Dermis blood vessel endothelial cell (primary cell): ENCODE measurements around the gene BRSK1. TPM values are rescaled to one million over a fixed set of nuclear protein-coding genes. Genes with fewer than 3 reads are reported as not detected.

ENCODE experiments used
- DNase-seq: peaks from one replicate; pipeline ENCODE4 v3.0.0; 2010
- total RNA-seq: library from RNA; depleted of rRNA; stranded (reverse); fragments of >200 nt; gene quantifications from 2 replicates; pipeline ENCODE4 v1.2.3, GENCODE V29; 2014

The BRSK1 gene
- total RNA-seq, 1 donor from 2014 or later, result 2.2 TPM

- peak; percentile 58 for DNase-seq
Observed at GRCh38 chr19:55253842-55254624, 29.8 kb upstream of the BRSK1 start.

DNA sequence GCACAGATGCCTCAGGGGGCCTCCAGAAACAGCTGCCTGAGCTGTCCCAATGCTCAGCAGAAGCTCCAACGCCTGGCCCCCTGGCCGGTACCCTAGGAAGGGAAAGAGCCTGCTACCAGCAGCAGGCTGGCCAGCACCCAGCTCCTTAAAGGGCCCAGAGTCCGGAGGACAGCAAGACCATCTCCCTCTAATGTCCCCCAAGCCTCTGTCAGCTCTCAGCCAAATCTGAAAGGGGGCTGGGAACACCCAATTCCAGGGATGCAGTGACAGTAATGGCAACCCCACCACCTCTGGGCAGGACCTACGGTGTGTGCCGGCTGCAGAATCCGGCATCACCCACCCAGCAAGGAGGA lies 29.2 kb upstream of the BRSK1 start:
- no peak for DNase-seq

- DNase-seq, result peak; percentile 9
Observed at GRCh38 chr19:55255618-55256423, 28.0 kb upstream of the BRSK1 start.

- DNase-seq, result peak; percentile 11
Observed at GRCh38 chr19:55256562-55257460, 27.0 kb upstream of the BRSK1 start.

GRCh38 chr19:55257461-55258420 lies 26.1 kb upstream of the BRSK1 start:
- peak; percentile 36 for DNase-seq

GRCh38 chr19:55258476-55258827 lies 25.3 kb upstream of the BRSK1 start:
- no peak for DNase-seq

DNA sequence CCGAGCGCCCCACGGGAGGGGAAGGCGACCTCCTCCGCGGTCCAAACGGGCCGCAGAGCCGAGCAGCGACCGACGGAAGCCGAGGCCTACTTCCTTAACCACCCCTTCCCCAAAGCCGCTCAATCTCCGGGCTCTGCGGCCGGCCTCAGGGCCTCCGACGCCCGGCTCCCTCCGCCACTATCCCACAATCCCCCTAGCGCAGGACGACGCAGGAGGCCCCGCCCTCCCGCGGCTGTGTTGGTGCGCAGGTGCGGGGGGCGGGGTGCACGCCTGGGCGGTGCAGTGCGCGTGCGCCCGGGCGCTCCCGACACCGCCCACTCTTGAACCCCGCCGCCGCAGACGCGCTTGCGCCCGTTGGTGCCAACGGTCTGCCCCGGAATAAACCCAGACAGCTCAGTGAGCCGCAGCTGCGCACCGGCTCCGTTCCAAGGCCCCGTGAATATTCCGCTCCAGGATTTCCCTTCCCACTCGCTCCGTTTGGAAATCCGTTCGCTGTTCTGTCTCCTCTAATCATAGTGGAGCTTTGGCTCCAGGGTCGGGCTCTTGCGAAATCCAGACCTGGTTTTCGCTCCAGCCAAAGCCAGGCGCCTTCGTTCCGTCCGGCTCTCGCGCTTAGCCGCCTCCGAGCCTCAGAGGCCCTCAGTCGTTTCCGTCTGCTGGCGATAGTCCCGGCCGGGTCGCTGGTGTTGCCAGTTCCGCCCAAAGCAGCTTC lies 24.8 kb upstream of the BRSK1 start, which contains the start of gene PPP6R1:
Gene PPP6R1, minus strand, starts transcription at position 190 of the 712 bp plus-strand sequence. CDS start 11,914 bp downstream, outside the sequence.
- peak; percentile 100 for DNase-seq

DNA sequence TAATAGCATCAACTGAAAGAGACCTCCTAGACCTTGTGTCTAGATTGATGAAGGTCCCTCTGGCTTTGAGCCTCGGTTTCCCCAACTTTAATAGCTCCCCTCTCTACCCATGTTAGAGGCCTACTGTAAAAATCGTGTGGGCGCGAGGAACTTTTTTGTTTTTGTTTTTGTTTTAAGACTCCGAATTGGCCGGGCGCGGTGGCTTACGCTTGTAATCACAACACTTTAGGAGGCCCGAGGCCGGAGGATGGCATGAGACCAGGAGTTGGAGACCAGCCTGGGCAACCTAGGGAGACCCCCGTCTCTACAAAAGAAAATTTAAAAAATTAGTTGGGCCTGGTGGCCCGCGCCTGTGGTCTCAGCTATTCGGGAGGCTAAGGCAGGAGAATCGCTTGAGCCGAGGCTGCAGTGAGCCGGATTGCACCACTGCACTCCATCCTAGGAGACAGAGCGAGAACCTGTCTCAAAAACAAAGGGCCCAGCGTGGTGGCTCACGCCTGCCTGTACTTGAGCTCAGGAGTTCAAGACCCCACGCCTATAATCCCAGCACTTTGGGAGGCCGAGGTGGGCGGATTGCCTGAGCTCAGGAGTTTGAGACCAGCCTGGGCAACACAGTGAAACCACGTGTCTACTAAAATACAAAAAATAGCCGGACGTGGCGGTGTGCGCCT lies 24.1 kb upstream of the BRSK1 start:
- no peak for DNase-seq

DNA sequence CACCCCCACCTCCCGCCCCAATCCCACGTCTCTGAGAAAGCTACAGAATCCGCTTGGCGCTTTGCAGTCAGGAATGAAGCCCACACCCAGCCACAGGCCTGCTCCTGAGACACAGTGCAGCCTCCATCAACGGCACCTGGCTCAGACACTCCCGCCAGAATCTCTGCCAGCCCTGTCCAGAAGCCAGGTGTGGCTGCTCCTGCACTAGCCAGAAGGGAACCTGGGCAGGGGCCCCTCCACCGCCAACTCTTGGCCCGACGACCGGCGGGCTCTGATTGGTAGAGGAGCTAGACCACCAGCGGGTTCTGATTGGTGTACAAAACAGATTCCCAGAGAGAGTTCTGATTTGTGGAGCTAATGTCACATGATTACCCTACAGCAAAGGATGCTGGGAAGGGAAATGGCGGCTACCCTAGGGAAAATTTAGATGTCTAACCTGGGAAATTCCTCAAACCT lies 22.1 kb upstream of the BRSK1 start:
- no peak for DNase-seq

DNA sequence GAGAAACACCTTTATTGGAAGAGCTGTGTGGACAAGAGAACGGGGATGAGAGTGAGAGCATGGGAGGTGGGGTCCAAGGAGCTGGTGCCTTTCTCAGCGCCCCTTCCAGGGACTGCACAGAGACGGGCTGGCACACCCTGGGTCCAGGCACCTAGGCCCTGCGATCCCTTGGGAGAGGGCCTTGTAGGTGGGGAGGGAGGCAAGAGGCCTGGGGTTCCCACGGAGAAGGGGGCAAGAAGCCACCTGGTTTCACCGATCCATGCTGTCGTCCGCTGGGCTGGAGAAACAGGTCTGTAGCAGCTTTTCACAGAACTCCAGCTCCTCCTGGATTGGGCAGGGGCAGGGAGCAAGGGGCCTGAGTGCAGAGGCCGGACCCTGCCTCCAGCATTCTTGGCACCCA lies 21.4 kb upstream of the BRSK1 start:
- no peak for DNase-seq

- DNase-seq, result no peak
Observed at GRCh38 chr19:55264531-55264930, 19.3 kb upstream of the BRSK1 start.

- DNase-seq, result no peak
Observed at GRCh38 chr19:55265173-55265572, 18.6 kb upstream of the BRSK1 start.

DNA sequence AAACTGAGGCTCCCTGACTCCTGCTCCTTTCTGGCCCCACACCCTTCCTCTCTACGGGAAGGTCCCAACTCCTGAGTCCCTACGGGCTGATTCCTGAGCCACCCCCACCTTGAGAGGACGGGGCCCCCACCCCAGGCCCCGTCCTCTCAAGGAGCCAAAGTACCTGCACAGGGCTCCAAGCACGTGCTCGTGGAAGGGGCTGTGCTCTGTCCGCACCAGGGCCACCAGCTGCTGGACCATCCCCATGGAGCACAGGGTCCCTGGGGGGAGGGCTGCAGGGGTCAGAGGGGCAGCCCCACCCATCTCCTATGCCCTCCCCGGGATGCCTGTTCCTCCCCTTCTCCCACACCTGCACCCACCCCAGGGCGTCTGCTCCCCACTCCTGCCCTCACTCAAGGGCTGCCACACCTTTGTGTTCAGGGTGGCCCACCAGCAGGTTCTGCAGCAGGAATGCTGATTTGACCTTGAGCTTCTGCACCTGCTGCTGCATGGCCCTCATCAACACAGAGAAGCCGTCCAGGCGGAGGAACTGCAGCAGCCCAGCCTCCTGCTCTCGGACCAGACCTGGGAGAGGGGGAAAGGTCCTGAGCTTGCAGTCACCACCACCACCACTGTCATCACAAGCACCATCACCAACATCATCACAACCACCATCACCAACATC lies 17.9 kb upstream of the BRSK1 start:
- no peak for DNase-seq

- DNase-seq, result no peak
Observed at GRCh38 chr19:55266404-55266803, 17.4 kb upstream of the BRSK1 start.

DNA sequence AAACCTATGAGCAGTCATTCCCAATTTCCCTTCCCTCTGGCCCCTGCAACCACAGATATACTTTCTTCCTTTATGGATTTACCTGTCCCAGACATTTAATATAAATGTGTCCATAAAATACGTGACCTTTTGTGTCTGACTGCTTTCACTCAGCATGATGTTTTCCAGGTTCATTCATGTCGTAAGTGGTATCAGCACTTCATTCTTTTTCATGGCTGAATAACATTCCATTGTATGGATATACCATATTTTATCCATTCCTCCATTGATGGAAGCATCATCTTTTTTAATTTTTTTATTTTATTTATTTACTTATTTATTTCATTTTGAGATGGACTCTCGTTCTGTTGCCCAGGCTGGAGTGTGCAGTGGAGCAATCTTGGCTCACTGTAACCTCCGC lies 17.0 kb upstream of the BRSK1 start:
- no peak for DNase-seq

DNA sequence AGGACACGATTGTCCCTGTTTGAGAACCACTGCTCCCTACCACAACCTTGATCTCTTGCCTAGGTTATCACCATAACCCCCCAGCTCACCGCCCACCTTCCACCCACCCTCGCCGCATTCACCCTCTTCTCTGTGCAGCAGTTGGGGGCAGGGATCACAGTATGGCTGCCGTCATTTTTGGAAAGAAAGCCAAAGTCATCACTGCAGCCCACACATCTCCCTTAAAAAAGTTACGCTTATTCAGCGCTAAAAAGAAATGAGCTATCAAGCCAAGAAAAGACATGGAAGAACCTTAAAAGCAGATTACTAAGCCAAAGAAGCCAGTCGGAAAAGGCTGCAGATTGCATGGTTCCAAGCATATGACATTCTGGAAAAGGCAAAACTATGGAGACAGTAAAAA lies 14.5 kb upstream of the BRSK1 start:
- DNase-seq, result no peak

DNA sequence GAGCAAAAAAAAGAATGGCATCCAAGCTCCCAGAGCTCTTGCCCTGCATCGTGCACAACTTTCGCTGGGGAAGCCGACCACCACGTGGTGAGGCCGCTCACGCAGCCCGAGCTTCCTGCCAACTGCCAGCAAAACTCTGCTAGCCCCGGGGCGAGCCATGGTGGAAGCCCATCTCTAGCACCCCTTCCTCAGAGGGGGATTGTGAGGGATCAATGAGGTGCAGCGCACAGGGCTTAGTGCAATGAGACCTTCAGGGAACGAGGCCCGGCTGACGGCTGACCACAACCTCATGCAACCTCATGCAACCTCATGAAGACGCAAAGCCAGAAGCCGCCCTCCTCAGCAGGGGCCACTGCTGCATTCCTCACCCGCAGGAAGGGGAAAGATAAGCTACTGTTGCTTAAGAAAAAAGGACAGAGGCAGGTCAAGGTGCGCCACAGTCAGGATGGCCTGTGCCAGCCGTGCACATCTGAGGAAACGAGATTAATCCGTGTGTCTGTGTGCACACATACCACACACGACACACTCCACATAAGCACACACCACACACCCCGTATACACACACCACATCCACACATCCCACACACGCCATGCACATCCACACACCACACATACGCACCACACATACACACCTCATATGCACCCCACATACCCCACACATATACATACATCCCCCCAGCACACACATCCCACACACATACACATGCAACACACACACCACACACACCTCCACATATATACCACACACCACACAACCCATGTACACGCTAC lies 13.4 kb upstream of the BRSK1 start:
- DNase-seq, result no peak

- no peak for DNase-seq
Observed at GRCh38 chr19:55272142-55272541, 11.7 kb upstream of the BRSK1 start.
